ENCODE measurements around the gene NNAT.
"Not testable (repeated sequence)": the region's sequence is repeated elsewhere in the genome, so short reads cannot be mapped to it uniquely, and the experiment has no call there.

The NNAT gene, protein sequence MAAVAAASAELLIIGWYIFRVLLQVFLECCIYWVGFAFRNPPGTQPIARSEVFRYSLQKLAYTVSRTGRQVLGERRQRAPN

DNA sequence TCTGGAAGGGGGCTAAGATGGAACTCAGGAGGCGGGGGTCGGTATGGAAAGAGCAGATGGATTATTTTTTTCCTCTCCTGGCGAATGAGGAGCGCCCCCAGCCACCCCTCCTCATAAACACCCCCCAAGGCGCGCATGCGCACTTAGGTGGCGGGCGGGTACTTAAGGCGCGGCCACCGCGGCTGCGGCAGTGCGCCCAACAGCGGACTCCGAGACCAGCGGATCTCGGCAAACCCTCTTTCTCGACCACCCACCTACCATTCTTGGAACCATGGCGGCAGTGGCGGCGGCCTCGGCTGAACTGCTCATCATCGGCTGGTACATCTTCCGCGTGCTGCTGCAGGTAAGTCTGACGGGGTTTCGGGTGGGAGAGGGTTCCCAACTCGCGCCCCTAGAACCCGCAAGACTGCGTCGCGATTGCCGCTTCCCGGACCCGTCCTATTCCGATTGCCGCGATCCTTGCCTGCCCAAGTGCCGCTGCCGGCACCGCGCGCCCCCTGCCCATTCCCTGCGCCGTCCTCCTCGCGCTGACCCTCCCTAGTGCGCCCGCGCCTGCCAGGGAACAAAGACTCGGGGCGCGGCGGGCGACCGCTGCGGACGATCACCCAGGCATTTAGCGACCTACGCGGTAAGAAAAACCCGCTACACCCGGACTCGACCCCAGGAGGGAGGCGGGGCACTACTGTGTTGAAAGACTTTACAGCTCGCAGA, at the start of gene NNAT:
NNAT (plus strand) TSS at position 190 of the 711 bp plus-strand sequence; CDS start at position 272, 82 bp downstream.
- DNase-seq, result no peak

- DNase-seq, result no peak
These were observed 49.3 kb upstream of the NNAT start for GRCh38 chr20:37471741-37472235.

- not testable (repeated sequence) for DNase-seq
These were observed 48.6 kb upstream of the NNAT start for GRCh38 chr20:37472435-37472834.

GRCh38 chr20:37473249-37474000, 47.6 kb upstream of the NNAT start:
- DNase-seq, result no peak

DNA sequence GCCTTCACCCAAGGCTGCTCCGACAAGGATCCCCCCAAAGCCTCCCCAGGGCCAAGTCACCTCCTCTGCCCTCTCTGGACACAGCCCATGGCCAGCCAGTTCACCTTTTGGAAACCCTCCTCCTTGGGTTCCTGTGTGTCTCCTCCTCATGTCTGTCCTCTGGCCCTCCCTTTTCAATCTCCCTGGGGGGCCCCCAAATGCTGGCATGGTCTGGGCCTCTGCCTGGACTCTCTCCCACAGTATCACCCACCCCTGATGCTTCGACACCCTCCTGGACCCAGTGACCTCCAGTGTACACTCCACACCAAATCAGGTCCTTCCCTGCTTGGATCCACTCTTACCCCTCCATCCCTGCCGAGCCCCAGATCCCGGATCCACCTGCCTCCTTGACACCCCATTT, 46.7 kb upstream of the NNAT start:
- DNase-seq, result no peak

- no peak for DNase-seq
These were observed 45.8 kb upstream of the NNAT start for GRCh38 chr20:37475252-37475651.

GRCh38 chr20:37477041-37477440, 44.0 kb upstream of the NNAT start:
- DNase-seq, result no peak

GRCh38 chr20:37479266-37479665, 41.8 kb upstream of the NNAT start:
- DNase-seq, result no peak

DNA sequence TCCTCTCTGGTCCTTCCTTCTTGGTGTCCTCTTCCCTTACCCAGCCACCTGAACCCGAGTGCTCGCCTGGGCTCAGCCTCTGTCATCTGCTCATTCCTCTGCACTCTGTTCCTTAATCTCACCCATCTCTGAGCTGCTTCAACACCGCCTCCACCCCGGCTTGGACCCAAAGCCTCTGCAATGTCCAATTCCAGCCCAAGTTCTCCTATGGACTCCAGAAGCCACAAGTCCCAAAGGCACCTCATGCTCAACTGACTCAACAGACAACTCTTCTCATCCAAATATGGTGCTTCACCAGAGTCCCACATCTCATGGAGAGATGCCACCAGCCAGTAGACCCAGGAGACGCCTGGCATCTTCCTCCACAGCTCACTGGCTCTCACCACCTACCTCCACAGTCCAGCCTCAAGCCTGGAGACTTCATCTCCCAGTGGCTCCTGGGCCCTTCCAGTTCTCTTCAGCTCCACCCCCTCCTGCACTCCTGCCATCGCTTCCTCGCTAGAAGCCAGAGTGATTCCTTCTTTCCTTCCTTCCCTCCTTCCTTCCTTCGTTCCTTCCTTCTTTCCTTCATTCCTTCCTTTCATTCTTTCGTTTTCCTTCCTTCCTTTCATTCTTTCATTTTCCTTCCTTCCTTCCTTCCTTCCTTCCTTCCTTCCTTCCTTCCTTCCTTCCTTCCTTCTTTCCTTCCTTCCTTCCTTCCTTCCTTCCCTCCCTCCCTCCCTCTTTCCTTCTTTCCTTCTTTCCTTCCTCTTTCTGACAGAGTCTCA, 40.9 kb upstream of the NNAT start:
- no peak for DNase-seq

GRCh38 chr20:37480919-37481318, 40.1 kb upstream of the NNAT start:
- no peak for DNase-seq

DNA sequence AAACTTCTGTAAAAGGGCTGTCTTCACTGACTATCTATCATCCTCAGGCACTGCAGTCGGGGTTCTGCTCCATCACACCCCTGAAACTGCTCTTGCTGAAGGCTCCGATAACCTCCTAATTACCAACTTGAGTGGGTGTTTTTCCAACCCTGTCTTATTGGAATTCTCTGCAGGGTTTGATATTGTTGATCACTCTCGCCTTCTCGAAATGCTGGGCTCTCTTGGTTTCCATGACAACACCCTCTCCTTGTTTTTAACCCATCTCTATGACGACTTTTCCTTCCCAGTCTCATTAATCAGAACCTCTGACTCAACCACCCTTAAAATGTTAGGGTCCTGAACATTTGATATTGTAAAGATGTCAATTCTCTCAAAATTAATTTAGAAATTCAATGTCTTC, 39.4 kb upstream of the NNAT start:
- DNase-seq, result no peak

GRCh38 chr20:37484331-37484730, 36.7 kb upstream of the NNAT start:
- no peak for DNase-seq

- not testable (repeated sequence) for DNase-seq
These were observed 34.8 kb upstream of the NNAT start for GRCh38 chr20:37486209-37486608.

- DNase-seq, result no peak
These were observed 30.2 kb upstream of the NNAT start for GRCh38 chr20:37490663-37491350.

DNA sequence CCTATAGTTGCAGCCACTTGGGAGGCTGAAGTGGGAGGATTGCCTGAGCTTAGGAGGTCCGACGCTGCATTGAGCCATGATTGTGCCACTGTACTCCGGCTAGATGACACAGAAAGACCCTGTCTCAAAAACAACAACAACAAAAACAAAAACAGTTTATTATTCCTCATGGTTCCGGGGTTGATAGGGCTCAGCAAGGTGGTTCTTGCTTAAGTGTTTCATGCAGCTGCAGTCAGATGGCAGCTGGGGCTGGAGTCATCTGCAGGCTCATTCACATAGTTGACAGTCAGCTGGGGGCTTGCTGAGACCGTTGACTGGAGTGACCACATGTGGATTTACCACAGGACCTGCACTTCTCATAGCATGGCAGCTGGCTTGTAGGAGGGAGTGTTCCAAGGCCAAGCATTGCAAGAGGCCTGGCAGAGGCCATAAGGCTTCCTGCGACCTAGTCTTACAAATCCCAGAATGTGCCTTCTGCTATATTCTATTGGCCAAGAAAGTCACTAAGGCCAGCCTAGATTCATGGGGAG, 28.9 kb upstream of the NNAT start:
- no peak for DNase-seq

DNA sequence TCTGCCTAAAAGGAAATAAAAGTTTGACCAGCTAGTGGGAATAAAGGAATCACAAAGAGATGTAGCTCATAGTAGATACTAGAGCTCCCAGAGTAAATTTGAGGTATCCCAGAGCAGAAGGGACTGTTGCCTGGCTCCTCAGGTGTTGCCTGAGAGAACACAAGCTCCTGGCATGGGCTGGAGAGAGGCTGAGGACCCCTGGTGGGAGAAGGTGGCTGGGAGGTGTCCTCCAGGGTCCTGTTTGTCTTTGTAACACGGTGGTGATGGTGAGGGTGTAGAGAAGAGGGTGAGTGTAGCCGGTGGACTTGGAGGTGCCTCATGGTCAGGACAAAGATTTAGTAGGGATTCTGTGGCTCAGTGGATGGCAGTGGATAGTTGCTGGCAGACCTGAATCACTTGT, 28.1 kb upstream of the NNAT start:
- no peak for DNase-seq

GRCh38 chr20:37494301-37494700, 26.7 kb upstream of the NNAT start:
- DNase-seq, result no peak

- no peak for DNase-seq
These were observed 26.3 kb upstream of the NNAT start for GRCh38 chr20:37494796-37495195.

- no peak for DNase-seq
These were observed 22.9 kb upstream of the NNAT start for GRCh38 chr20:37498066-37498665.

DNA sequence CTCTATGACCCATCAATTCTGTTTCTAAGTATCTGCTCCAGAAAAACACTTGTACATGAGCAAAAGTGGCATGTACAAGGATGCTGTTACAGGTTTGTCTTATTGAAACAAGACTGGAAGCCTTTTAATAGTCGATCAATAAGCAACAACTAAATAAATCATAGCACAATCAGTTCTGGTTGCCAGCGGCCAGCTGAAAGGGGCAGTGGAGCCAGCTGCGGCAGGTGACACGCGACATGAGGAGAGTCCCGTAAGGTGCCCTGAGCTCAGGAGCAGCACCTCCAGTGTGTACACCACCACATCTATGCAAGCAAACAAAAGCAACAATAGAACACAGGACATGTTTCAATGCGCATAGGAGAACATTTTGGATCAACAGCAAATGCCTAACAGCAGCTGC, 20.7 kb upstream of the NNAT start:
- DNase-seq, result no peak

DNA sequence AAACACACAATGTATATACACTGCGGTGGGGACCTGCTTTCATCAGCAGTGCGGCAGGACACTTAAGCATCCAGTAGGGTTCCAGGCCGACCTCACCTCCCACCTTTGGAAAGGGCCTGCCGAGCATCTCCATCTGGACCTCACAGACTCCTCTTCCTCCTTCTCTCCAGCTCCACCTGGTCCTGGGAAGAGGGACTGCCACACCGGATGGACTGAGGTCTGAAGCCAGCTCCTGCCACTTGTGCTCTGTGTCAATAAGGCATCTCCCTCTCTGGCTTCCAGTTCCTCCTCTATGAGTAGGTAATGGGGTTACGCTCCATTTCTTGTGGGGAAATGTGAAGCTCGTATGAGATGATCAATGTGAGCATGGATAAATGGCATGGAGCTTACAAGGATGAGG, 19.1 kb upstream of the NNAT start:
- DNase-seq, result no peak

DNA sequence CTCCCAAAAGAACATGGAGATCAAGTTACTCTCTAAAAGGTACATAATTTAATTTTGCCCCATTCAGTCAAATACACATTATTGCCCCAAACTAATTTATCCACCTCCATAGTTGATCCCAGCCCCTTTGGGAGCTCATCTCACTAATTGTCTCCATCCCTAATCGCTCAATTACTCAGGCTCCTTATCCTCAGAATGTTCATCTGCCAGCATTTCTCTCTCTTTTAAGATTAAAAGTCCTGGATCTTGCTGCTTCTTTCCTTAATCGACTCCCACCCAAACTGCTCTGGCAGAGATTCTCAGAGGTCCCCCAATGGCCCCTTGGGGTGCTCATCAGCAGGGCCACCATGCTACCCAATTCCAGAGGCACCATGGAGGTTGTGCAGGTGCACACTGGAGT, 18.4 kb upstream of the NNAT start:
- DNase-seq, result no peak

Data from stimulated activated naive CD4-positive, alpha-beta T cell treated with Interleukin-2 at 50 U/mL for 16 hours (primary cell).